ENCODE measurements around the gene INPP4A.

Gene INPP4A

DNA sequence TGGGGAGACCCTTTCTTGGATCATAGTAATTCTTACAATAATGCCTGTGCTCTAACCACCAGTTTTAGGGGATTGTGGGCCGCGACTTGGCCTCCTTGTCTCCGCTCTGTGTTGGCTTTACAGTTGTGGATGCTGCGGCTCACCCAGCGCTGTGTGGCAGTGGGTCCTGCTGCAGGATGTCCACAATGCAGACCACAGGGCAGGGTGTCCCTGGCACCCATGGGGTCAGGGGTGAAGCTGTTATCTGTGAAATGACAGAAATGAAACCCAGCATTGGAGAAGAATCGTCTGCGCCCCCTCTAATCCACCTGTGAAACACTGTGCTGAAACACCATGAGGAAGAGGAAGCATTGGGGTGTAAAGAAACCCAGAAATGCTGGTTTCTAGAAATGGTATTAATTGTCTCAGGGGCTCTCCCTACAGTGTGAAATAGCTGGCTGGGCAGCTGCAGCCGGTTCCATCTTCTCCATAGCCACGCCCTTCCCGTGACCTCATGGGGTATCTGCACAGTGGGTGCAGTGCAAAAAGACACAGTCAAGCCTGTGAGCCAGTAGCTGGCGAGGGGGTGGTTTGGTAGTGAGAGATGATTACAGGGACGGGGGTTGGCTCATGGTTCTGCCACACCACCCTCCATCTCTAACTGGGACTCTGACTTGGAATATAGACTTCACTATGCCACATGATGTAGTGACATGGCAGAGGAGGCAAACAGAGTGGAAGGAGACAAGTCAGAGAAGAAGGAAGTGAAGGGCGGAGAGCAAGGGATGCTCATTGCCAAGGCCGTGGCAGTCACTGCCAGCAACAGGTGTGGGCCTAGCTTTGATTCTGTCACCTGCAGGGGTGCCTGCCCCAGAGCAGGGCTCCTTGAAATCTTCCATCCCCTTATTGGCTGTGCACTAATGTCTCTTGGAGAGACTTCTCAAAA is 16.2 kb downstream of the INPP4A start:
- peak; percentile 55 to 60 for DNase-seq (ENCODE audit: low read depth in 2 of 2)

DNA sequence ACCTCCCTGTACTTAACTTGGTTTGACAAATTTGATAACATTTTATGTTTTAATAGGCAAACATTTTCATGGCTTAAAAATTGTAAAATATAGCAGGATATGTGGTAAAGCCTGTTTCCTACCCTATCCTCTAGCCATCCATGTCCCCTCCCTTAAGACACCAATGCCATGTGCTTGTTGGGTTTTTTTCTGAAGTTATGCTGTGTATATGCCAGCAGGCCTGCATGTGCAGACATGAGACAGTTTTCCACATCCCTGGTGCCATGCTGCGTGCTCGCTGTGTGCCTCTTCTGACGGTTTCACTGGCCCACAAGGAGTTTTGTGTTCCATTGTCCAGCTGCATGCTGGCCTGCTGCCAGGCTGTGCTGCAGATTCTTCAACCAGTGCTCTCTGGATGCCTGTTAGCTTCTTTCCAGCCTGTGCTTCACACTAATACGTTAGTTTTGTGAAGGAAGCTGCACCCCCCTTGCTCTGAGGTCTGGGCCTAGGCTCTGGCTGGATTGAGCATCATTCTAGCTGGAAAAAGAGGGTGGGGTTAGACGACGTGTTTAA is 16.9 kb downstream of the INPP4A start:
- DNase-seq (ENCODE audit: low read depth in 2 of 2), result no peak

DNA sequence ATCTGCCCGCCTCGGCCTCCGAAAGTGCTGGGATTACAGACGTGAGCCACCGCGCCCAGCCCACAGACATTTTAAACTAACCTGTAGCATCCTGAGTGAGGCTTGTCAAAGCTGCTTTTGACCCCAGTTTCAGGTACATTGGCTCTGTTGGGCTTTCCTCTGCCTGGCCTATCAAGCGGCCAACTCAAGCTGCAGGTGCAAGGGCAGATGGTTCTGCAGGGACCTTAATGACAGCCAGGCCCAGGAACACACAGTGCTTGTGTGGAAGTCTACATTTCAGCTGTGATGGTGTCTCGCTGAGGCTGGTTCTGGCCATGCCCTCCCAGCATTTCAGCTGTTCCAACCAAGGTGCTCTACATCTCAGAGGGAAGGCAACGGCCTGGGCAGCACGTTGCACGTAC is 18.4 kb downstream of the INPP4A start:
- DNase-seq (ENCODE audit: low read depth in 2 of 2), result no peak

DNA sequence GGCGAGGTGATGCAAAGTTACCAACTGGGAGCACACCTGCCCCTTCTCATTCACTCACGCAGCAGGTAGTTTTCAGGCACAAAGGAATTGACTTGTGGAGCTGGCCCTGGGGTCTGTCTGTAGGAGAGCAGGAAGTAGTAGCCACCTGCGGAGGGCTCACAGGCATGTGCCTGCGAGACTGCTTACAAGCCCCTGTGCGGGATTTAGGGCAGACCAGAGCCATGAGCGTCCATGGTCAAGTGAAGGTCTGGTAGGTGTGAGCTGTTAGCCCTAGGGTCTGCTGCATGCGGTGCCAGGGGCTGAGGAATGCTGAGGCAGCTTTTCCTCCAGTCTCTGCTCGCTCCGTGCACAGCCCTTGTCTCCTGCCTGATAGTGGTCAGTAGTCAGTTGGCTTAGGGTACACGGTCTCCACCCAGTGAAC is 18.9 kb downstream of the INPP4A start:
- DNase-seq (ENCODE audit: low read depth in 2 of 2), result no peak

DNA sequence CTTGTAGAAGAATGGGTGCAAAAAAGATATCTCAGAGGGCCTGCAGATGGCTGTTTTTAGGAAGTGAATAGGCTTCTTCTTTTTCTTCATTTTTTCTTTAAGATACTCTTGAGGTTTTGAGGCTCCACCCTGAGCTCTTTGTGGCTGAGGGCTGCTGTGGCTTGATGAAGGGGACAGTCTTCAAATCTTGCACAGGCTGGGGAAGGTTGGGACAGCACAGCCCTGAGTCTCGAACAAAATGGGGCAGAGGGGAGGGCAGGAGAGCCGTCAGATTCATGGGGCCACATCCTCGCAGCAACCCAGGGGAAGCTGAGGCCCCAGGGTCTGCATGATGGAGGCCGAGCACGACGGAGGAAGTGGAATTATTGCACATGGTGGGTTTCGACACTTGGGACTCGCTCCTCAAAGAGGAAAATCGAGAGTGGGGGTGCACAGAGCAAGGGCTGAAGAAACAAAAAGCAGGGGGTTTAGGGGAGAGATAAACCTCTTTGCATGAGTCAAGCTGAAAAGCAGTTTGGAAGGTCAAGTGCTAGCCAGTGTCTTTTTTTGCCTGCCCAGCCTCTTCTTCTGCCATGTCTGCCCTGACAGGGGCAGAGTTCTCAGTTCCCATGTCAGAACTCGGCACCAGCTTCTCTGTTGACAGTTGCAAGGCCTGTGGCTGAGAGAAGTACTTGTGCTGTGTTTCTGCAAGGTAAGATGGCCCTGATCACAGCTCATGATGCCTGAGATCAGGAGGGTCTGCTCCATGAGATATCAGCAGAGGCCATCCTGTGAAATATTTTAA is 19.5 kb downstream of the INPP4A start:
- DNase-seq (ENCODE audit: low read depth in 2 of 2), result no peak

DNA sequence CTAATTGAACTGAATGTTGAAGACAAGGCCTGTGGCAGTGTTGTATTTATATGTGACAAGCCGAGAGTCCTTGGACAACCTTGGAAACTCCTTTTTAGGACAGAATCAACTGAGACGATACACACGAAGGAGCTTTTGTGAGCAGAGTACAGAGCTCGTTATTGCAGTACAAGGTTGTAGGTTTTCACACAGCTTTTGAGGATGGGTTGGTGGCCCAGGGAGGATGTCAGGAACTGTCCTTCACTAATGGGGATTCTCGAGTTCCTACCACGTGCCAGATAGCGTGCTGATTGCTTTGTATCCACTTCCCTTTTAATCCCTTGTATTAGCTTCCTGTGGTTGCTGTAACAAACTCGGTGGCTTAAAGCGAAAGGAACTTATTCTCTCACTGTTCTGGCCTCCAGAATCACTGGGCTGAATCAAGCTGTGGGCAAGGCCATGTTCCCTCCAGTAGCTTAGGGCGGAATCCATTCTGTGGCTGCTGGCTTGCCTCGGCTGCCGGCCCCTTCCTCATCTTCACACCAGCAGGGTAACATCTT is 20.2 kb downstream of the INPP4A start:
- no peak for DNase-seq (ENCODE audit: low read depth in 2 of 2)

DNA sequence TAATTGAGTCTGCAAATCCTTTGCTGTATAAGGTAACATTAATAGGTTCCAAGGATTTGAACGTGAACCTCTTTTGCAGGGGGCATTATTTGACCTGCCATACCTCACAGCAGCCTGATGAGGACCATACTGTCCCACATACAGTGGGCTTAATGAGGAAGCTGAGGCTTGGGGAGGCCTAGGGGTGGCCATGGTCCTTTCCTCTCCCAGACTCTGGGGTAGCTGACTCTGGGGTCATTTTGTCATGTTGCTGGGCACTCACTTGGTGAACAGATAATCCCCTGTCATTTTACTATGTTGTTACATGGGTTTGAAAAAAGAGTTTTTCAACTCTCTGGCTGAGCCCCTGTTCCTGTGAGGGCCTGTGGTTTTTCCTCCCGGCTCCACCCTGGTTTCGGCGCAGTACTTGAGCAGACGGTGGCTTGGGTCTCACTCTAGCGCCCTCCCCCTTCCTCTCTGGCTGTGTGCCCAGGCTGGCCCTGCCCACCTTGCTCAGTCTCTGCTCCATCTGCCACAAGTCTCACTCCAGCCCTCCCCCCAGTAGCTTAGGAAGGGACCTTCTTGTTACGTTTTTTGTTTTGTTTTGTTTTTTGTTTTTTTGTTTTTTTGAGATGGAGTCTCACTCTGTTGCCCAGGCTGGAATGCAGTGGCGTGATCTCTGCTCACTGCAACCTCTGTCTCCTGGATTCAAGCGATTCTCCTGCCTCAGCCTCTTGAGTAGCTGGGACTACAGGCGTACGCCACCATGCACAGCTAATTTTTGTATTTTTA is 21.0 kb downstream of the INPP4A start:
- DNase-seq (ENCODE audit: low read depth in 2 of 2), result peak; percentile 58 to 61

DNA sequence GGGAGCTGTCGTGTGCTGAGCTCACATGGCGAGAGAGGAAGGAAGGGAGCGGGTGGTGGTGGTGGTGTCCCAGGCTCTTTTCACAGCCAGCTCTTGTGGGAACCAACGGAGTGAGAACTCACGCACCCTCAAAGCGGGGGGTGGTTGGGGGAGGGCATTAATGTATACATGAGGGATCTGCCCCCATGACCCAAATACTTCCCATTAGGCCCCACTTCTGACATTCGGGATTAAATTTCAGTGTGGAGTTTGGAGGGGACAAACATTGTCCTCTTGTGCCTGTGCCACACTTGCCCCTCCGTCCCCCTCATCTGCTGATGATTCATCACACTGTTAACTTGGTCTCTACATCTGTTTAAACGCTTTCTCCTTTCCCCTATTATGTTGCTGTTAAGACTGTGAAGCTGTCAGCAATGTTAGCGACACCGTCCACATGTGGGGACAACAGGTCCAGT is 22.5 kb downstream of the INPP4A start:
- no peak for DNase-seq (ENCODE audit: low read depth in 2 of 2)

DNA sequence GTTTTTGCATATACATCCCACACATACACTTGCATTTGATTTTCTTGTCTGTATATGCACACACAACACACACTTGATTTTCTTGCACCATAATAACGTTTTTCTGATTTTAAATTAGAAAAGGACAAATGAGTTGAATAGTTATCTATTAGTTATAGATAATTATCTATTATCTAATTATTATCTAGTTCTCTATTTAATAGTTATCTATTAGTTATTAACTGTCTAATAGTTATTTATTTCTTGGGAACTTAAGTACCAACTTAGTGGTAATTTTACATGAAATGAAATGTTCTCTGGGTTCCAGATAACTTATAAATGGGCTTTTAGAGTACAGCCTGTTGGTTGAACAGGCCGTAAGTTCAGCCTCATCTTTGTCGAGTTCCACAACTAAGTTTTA is 23.0 kb downstream of the INPP4A start:
- no peak for DNase-seq (ENCODE audit: low read depth in 2 of 2)

DNA sequence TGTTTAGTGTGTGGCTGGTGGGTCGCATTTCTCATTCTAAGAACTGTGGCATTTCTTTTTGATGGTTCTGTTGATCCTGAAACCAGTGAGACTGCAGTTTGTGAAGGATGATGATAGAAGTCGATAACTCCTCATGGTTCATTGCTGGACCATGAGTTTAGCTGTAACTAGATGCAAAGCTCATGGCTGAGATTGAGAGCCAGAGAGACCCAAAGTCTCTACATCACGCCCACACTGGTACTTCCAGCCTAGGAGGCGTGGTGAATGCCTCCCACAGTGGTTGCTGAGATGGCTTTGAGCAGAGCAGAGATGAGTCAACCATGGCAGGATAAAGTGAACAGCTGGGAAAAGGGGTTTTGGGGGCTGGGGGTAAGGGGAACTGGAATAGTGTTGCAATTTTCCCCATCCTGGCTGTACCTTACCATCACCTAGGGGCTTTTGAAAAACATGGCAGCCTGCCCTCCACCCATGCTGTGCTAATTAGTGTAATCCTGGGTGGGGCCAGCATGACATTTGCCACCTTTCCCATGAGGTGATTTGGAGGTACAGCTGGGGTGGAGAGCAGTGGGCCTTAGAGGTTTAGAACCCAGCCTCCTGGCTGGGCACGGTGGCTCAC is 24.1 kb downstream of the INPP4A start:
- DNase-seq (ENCODE audit: low read depth in 2 of 2), result peak; percentile 51 to 52

DNA sequence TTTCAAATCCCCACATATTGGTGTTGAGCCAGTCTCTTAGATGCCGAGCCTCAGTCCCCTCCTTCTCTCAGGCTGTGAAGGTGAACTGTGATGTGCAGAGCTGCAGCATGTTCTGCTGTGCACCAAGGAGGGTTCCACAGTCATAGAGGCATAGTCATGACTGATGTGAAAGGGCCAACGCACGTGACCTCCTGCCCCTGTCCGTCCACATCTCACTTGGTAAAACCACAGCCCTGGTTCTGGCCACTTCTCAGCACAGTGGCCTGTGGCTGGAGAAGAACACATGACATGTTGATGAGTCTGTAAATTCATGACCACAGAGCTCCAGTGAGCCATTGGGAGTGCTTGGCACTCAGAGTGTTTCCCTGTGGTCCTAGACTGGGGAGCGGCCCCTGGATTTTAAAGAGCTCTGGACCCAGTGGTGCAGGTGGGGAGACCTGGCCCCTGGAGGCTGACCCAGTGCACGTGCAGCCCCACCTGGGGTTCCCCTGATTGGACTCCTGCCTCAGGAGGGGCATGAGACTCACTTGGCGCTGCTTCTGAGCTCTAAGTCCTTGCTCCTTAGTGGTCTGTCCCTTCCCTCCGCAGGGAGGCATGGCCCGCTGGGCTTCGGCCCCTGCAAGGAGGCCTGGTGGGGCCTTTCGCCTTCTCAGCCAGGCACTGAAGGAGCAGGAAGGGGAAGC is 25.3 kb downstream of the INPP4A start:
- DNase-seq (ENCODE audit: low read depth in 2 of 2), result no peak

DNA sequence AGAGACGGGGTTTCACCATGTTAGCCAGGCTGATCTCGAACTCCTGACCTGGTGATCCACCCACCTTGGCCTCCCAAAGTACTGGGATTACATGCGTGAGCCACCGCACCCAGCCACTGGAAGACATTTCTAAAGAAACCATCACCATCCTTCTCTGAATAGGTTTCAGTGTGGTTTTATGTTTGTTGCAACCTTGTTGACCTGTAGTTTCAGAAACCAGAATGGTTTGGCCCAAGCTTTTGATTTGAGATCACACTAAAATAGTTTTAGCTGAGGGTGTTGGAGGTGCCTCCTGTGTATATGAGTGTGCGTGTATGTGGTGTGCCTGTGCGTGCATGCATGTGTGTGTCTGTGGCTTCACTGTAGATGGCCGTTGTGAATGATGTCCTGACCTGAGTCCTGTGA is 26.2 kb downstream of the INPP4A start:
- no peak for DNase-seq (ENCODE audit: low read depth in 2 of 2)

DNA sequence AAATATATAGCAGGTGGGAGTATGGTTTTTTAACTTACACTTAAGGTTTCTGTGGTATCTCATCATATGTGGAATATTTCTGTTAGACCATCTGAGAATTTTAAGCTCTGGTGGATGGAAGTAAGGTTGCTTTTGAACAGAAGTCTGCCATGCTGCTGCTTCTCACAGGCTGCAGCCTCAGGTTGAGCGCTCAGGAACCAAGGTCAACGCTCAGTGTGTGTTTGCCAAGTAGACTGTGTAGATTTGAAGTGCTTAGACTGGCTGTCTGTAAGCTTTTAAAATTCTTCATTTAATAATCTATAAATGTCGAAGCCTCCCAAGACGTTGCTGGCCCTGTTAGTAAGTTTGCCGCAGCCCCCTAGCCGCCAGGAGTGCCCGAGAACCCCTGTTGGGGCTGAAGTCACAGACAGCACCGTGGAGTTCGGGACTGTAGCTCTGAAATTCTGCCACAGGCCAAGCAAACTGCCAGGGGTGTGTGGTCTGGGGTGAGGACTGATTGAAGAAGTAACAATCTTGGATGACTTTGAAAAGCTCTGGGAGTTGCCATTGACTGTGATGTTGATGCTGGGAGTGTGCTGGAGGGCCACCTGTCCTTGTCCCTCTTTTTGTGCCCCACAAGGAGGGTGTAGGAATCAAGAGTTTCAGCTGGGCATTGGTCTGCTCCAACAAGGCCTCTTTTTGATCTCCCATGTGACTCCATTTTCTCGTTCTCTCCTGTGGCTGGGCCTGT is 26.9 kb downstream of the INPP4A start:
- DNase-seq (ENCODE audit: low read depth in 2 of 2), result no peak

DNA sequence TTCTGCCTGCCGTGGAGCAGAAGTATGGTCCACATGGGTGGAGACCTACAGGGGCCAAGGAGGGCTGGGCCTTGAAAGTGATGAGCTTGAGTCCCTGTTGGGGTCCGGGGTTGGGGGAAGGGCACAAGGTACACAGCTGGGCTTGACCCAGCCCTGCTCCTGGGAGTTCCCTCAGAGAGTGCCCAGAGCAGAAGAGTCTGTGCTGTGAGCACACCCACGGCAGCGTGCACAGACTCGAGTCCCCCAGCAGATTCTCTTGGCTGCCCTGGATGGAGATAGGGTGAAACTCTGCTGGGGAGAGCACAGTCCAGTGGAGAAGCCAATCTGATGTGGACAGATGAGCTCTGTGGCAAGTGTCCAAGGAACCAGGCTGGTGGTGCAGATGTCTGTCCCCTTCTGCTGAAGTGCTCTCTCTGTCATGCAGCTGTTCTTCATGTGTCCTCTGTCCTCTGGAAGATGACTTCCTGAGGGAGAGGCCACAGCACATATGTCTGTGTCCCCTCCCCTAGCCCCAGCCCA is 27.5 kb downstream of the INPP4A start:
- DNase-seq (ENCODE audit: low read depth in 2 of 2), result no peak

DNA sequence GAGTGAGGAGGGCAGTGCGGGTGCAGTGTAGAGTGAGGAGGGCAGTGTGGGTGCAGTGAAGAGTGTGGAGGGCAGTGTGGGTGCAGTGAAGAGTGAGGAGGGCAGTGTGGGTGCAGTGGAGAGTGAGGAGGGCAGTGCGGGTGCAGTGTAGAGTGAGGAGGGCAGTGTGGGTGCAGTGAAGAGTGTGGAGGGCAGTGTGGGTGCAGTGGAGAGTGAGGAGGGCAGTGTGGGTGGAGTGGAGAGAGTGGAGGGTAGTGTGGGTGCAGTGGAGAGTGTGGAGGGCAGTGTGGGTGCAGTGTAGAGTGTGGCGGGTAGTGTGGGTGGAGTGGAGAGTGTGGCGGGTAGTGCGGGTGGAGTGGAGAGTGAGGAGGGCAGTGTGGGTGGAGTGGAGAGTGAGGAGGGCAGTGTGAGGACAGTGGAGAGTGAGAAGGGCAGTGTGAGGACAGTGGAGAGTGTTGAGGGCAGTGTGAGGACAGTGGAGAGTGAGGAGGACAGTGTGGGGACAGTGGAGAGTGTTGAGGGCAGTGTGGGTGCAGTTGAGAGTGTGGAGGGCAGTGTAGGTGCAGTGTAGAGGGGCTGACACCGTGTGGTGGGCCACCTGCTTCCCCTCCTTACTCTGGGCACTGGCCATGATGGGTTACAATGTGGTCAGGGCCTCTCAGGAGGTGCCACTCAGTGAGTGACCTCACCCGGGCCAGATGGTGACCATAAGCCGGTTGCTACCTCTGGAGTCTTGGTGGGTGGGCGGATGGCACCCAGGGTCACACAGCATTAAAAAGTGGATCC is 28.5 kb downstream of the INPP4A start:
- no peak for DNase-seq (ENCODE audit: low read depth in 2 of 2)

DNA sequence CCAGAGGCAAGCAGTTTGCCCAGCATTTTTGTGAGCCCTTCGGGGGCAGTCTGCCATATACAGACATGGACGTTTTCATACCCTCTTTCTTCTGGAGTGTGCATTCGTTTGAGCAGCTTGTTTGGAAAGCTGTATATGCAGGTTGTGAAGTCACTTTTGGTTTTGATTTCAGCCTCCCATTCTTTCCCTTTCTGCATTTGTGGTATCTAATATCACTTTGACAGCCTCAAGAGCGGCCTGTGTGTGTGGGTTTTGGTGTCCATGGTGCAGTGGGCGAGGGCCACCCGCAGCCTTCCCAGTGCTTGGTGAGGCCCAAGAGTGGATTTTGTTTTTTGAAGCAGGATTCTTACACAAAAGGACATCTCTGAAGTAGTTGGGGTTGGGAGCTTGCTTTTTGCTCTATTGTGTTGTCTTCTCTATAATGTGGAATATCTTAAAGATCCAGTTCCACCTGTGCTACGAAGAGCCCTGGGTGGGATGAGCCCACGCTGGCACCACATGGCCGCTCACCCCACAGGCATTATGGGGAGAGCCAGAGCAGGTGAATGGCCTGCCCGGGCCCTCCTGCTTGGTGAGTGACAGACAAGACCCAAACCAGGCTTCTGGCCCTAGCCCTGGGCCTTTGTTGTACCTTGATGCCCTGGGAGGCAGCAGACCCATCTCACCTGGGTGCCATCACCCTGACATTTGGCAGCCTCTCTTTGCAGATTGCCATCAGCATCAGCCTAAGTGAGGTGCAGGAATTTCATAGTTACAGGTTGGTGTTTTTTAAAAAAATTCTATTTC is 29.5 kb downstream of the INPP4A start:
- no peak for DNase-seq (ENCODE audit: low read depth in 2 of 2)

DNA sequence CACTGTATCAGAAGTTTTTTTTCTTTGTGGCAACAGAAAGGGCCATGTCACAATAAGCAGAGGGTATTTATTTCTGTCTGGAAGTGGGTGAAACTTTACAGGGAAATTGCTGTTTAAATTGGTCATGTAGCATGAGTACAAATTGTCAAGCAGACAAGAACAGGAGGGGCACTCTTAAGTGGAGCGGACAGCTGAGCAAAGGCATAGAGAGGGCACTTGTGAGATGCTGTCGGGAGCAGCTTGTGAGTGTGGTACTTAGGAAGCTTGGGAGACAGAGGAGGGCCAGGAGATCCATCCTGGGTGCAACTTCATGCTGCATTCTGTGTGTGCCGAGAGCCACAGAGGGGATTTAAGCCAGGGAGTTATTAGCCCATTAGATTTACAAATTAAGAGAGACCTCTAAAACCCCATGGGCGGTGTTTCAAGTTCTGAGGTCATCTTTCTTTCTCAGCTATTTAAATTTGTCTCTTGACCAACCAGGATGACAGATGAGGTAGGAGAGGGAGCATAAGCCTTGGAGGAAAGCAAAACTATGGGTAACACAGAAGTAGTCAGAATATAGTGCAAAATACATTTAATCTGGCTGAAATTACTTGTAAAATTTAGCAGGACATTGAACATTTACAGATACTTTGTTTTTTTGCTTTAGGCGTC is 30.4 kb downstream of the INPP4A start:
- DNase-seq (ENCODE audit: low read depth in 2 of 2), result no peak
